Occipital lobe (tissue), 2 donors: Measurements from ENCODE around the gene OR5AU1. TPM values are rescaled to one million over a fixed set of nuclear protein-coding genes. Genes with fewer than 3 reads are reported as not detected.

ENCODE experiments used
- DNase-seq: peaks from one replicate; lab custom pipeline; 2025; lab: John Stamatoyannopoulos, UW
- total RNA-seq: library from RNA; depleted of rRNA; stranded (reverse); fragments of >200 nt; gene quantifications from one replicate; pipeline ENCODE4 v1.2.3, GENCODE V29; 2014

The OR5AU1 gene
- total RNA-seq: not detected

DNA sequence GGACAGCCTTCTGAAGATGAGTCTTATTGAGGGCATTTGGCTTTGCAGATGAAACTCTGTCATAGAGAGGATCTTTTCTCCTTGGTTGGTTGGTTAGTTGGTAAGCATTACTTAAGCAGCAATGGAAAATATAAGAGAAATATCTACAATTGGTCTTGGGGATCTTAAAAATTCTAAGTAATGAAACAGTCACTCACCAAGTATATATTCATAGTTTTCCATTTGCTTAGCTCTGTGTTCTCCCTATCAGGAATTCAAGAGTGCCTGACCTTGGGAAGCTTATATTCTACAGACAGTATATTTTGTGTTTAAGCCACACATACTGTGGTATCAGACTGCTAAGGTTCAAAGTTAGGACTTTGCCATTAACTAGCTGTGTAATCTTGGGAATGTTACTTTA is at the start of gene OR5AU1:
TSS of gene OR5AU1 (minus strand) at position 101 of the 400 bp plus-strand sequence. CDS start 191 bp downstream, outside the sequence.
- no peak for DNase-seq

DNA sequence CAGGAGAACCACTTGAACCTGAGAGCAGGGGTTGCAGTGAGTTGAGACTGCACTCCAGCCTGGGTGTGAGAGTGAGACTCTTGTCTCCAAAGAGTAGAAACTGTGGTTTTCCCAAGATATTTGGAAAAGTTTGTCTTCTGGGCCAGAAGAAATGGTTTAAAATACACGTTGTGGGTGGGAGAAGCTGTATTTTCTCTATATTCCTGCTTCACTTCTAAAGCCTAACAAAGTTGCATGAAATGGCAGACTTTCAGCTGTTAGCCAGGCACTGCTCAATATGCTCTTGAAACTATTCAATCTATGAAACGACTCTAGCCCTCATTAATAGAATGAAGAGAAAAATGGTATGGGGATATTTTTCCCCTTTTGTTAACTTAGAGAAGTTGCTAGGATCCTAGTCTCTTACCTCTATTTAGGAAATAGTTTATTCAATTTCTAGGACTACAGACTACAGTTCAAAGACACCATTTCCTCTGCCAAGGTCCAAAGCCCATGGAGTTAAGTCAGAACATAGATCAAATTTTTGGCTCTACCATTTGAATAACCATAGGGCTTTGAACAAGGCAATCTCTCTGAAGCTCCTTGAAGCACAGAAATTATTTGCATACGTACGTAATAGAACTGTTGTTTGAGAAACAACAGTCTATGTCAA is 49.3 kb upstream of the OR5AU1 start:
- no peak for DNase-seq

DNA sequence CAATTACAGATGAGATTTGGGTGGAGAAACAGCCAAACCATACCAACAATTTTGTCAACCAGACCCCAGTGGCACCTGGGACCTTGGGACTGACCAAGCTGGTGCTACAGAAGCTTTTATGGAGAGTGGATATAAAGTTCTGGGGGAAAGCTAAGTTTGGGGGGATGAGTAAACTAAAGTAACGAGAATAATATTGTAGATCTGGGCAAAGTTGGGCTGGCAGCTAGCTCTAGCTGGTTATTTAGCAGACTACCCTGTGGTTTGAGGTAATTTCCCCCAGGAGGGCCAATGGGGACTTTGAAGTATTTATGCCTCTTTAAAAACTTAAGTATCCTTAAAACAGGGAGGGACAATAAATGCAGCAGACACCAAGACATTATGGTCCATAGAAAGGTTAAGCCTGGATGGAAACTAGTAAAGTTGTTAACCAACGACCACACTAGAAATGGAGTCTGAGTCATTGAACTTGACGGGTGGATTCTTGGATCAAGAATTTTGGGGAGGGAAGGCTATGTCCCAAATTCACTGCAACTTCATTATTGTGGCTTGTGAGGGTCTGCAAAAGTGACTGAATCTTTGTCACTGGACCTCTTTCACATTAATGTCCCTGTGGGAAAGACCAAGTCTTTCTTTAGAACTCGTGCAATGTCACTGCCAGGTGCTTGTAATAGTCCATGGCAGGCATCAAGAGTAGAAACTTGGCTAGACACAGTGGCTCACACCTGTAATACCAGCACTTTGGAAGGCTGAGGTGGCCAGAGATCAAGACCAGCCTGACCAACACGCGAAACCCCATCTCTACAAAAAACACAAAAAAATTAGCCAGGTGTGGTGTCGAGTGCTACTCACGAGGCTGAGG is 48.5 kb upstream of the OR5AU1 start:
- DNase-seq: no peak

DNA sequence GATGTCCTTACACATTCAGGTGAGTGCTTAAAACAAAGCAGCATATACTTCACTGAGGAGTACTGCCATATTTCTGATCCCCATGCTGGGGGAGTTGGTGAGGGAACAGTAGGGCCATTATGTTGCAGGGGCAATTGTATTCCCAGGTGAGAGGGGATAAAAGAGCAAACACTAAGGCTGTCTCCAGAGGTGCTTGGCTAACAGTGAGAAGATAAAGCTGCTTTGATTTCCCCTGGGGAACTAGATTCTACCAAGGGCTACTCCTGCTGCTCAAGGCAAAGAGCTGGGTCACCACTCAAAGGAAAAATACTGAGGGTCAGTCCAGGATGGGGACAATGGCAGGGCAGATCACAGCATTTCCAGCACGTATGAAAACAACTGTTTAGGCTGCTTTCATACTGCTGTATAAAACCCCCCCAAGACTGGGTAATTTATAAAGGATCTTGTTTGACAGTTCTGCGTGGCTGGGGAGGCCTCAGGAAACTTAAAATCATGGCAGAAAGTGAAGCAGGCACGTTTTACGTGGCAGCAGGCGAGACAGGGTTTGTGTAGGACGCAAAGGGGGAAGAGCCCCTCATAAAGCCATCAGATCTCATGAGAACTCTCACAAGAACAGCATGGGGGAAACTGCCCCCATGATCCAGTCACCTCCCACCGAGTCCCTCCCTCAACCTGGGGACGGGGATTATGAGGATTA is 47.8 kb upstream of the OR5AU1 start:
- DNase-seq: no peak

DNA sequence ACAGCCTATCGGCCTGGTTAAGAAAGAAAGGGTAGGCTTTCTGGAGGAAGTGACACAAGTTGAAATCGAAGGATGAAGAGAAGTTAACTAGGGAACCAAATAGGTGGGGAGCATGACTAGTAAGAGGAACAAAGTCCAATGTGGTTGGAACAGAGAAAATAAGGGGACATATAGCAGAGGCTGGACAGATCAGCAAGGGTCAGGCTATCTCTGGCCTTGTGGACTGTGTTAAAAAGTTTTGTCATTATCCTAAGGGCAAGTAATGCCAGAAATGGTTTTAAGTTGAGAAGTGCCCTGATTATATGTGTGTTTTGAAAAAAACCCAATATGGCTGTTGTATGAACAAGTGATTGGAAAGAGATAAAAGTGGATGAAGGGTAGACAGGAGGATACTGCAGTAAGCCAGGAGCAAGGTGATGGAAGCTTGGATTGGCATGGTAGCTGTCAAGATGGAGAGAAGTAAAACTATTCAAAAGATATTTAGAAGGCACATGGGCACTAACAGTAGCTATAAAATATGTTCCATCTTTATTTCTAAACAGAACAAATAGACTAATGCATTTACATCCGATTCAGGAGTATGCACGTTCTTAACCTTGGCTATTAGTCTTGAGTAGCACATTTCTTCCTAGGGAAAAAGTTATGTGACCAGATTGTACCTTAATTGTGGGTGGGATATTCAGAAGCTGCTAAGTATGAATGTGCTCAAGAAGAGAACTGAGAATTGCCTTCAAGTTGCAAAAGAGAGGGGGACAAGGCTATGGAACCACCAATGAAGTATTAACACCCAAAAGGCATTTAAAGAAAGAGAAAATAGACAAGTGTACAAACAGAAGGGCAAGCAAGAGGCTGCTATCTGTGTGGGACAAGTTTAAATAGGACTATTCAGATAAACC is 46.8 kb upstream of the OR5AU1 start:
- no peak for DNase-seq

DNA sequence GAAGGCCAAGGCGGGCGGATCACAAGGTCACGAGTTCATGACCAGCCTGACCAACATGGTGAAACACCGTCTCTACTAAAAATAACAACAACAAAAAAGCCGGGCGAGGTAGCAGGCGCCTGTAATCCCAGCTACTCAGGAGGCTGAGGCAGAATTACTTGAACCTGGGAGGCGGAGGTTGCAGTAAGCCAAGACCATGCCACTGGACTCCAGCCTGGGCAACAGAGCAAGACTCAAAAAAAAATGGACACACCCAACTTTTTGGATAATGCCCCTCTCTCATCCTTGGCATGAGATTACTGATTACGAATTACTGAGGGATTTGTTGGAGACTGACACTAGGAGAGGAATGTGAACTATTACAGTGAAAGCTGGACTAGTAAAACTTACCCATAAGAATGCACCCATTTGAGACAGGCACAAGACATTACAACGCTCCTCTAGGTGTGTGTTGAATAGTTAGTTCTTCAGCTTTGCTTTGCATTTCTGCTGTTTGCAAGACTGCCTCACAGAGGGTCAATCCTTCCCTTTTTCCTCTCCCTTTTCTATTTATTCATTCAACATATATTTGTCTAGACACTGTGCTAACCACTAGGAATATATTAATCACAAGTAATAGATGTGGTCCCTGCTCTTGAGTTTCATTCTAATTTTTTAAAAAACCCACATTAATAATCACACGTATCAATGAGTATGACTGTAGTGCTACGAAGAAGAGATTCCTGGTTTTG is 46.0 kb upstream of the OR5AU1 start:
- DNase-seq: no peak

DNA sequence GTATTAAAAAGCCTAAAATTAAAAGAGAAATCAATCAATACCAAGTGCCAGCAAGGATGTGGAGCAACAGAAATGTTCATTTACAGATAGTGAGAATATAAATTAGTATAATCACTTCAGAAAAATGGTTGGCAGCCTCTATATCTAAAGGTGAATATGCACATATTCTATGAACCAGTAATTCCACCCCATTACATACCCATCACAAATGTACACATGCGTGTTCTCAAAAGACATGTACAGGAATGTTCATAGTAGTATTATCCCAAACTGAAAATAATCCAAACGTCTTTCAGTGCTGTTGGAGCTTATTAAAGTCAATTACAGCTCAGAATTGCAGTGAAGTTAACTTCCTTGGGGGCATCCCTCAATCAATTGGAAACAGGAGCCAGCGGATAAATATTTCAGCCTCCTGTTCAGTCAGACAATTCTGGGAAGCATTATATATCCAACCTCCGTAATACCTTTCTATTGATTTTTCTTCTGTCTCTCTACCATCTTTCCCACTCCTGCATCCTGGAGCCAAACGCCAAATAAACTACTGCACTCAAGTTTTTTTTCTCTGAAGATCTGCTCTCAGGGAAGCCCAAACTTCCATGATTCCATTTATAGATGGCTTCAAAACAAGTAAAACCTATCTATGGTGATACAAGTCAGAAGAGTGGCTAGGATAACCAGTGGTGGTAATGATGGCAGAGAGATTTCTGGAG is 45.0 kb upstream of the OR5AU1 start:
- no peak for DNase-seq

DNA sequence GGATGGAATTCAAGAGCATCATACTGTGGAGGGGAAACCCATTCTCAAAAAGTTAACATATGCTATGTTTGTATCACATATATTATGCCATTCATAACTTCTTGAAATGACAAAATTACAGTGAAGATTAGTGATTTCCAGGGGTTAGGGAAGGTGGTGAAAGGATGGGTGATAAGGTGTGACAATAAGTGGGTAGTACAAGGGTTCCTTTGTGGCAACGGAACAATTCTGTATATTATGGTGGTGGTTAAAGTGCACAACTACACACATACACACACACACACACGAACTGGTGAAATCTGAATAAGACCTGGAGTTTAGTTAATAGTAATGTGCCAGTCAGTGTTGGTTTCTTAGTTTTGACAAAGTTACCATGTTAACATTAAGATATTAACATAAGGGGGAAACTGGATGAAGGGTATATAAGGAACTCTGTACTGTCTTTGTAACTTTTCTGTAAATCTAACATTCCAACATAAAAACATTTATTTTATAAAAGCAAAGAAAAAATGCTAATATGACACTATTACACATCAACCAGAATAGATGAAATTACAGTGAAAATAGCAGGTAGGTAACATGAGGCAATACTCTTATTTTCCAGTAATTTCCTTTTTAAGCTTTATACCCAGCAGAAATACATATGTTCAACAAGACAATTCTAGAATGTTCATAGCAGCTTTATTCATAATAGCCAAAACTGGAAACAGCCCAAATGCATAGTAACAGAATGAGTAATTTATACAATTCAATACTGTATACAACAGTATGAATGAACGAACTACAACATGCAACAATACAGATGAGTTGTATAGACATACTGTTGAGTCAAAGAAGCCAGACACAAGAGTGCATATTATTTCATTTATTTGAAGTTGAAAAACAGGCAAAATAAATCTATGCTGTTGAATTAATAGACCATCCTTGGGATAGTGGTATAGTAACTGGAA is 44.0 kb upstream of the OR5AU1 start:
- DNase-seq: no peak

DNA sequence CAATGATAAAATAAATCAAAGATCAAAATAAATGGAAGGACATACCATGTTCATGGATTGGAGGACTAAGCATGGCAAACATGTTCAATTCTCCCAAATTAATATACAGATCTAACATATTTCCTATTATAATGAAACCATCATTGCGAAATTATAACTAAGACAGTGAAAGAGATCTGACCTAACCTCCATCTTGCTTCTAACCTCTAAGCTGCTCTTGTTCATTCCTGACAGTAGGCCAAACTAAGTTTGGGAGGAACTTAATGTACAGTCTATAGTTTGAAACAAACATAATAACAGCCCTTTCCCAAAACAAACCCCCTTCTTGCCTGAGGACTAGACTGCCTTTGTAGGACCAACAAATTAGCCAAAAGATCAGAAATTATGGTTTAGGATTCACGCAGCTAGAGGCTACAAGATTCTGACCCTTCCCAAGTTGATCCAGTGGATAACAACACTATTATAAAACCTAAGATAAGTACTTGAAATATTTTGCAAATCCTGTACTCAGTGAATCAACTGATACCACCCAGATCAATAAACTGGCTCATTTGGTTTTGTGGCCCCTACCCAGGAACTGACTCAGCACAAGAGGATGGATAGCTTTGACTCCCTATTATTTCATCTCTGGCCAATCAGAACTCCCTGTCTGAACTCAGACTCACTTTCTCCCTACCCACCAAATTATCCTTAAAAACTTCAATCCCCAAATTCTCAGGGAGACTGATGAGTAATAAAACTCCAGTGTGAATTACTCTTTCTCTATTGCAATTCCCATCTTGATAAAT is 41.7 kb upstream of the OR5AU1 start:
- no peak for DNase-seq

DNA sequence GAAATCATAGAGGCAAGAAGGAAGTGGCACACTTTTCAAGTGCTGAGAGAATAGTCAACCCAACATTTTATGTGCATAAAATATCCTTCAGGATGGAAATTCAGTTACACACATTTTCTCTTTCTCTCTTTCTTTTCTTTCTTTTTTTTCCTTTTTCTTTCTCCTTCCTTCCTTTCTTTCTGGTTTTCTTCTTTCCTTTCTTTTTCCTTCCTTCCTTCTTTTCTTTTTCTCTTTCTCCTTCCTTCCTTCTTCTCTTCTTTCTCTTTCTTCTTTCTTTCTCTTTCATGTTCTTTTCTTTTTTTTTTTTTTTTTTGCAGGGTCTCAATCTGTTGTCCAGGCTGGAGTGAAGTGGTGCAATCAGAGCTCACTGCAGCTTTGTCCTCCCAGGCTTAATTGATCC is 38.7 kb upstream of the OR5AU1 start:
- no peak for DNase-seq

DNA sequence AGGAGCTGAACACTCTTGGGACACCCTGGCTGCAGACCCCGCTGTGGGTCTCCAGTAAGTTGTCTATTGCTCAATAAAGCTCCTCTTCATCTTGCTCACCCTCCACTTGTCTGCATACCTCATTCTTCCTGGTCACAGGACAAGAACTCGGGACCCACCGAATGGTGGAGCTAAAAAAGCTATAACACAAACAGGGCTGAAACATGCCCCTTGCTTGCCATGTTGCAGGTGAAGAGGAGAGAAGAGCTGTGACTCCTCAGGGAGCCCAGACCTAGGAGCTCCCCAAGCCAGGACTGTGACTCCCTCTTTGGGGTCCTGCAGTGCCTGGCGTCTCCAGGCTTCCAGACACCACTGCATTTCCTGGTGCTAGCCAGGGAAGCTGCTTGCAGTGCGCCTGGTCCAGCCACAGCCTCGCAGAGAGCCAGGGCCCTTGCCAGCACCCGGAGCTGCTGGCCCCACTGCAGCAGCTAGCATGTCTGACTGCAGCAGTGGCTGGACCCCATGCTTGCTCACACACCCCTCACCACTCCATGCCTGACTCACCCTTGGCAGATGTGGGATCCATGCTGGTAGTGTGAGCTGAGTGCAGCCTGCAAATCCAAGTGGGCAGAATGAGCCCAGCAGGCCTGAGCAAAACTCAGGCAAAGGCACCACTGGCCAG is 37.1 kb upstream of the OR5AU1 start:
- no peak for DNase-seq

DNA sequence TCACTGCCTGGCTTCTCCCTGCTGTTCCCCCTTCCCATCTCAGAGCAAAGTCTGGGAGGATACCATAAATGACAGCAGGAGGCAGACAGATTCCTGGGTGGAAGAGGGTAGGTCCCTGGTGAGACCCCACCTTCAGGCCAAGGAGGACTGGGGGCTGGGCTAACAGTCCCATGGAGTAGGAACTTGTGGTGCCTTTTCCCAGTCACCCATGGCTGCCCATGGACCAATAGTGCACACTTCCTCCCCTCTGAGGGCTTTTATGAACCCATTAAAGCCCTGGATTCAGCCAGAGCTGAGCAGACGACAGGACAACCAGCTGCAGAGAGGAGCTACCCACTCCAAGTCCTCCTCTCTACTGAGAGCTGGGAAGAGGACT is 36.6 kb upstream of the OR5AU1 start:
- no peak for DNase-seq

DNA sequence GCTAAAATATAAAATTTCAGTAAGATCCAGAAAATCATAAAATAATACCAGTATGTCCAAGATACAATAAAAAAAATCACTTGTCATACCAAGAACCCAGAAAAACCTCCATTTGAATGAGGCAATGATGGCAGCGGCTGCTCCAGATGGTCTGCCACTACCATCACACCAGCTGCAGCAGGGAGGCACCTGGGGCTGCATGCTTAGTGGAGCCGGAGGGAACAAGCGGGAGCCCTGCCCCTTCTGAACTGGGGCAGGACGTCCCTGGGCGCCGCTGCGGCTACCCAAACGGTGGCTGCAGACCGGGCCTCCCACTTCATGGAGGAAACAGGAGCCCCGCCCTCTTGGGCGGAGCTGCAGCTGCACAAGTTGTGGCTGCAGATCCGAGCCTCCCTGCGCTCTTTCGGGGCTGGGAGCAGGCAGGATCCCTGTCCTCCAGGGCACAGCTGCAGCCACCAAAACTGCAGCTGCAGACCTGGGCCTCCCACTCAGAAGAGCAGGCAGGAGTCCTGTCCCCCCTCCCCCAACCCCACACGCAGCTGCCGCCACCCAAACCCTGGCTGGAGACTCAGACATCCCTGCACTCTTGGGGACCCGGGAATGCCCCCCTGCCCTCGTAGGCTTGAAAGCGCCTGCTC is 36.1 kb upstream of the OR5AU1 start:
- peak; percentile 43 for DNase-seq

DNA sequence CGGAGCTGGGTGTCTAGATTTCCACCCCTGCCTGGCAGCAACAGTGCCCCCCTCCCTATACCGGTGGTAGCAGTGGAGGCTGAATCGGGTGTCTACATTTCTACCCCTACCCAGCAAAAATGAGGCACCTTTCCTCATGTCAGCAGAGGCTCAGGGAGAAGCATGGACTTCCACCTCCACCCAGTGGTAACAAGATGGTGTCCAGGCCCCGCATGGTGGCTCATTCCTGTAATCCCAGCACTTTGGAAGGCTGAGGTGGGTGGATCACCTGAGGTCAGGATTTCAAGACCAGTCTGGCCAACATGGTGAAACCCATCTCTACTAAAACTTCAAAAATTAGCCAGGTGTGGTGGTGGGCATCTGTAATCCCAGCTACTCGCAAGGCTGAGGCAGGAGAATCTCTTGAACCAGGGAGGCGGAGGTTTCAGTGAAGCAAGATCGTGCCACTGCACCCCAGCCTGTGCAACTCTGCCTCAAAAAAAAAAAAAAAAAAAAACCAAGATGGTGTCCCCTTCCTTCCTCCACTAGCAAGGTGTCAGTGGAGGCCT is 35.5 kb upstream of the OR5AU1 start:
- no peak for DNase-seq

DNA sequence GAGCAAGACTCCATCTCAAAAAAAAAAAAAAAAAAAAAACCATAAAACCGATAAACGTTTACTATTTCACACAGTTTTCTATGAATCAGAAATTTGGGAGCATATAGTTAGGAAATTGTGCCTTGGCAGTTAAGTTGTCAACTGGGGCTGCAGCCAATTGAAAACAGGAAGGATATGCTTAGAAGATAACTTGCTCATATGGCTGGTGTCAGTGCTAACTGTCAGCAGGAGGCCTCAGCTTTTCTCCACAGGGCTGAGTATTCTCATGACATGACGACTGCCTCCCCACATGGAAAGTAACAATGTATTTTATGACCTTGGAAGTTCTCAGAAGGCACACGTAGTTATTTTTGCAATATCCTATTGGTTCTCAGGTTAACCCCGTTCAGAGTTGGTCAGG is 29.6 kb upstream of the OR5AU1 start:
- DNase-seq: no peak

DNA sequence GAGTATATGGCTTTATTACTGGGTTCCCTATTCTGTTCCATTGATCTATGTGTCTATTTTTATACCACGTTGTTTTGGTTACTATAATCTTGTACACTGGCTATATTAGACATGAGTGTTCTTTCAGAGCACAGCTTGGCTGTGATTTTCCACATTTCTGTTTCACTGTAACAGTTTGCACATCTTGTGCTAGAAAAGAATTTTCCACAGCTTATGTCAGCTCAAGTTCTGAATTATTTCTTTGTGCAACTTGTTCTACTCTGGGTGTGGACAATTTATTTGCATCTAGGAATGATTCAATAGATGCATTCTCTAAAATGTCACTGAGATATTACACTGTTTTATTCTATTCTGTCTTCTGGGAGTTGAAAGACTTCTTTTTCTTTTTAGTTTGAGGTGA is 28.4 kb upstream of the OR5AU1 start:
- no peak for DNase-seq

DNA sequence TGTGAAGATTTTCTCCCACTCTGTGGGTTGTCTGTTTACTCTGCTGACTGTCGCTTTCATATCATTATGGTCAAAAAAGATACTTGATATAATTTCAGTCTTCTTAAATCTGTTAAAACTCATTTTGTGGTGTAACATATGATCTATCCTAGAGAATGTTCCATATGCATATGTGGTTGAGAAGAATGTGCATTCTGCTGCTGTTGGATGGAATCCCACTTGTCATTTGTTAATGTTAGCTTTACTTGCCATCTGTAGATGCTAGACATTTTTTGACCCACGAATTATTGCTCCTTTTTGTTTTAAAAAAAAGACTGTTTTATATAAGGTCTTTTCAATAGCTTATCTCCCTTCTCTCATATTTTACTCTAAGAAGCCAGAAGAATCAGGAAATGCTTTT is 26.3 kb upstream of the OR5AU1 start:
- DNase-seq: no peak
